SK-N-SH (cell line): Measurements from ENCODE around the gene EIF3A. TPM values are rescaled to one million over a fixed set of nuclear protein-coding genes. Genes with fewer than 3 reads are reported as not detected.

ENCODE experiments used
- CTCF ChIA-PET: fragments of 300-600, 350-600 bp; formaldehyde crosslinking; extraction: SDS; loops from one replicate; lab custom pipeline; 2021; lab: Yijun Ruan, JAX
- POLR2A ChIA-PET: fragments of 350-600 bp; sonication (Branson Sonifier 250); formaldehyde crosslinking; extraction: SDS; loops from one replicate; lab custom pipeline; 2020; ENCODE audit warnings: antibody characterized with exemption, inconsistent platforms; lab: Yijun Ruan, JAX
- DNase-seq: peaks from one replicate; pipeline ENCODE4 v3.0.0; 2012
- H2AFZ ChIP-seq: fragments of 200-600 bp; sonication (generic); 2 replicates; pipeline ENCODE4 v1.8.1; 2016; ENCODE audit warnings: antibody characterized with exemption, mild to moderate bottlenecking, low read depth
- H3F3A ChIP-seq: fragments of 200-600 bp; sonication (generic); replicated peaks from 2 replicates; pipeline ENCODE3; 2016; ENCODE audit warnings: antibody characterized with exemption, mild to moderate bottlenecking; ENCODE audit not compliant: insufficient read depth
- H3K27ac ChIP-seq, 2 experiments: fragments of 200-500 bp in 1 of 2; fragments of 200-600 bp in 1 of 2; sonication (Bioruptor generic) in 1 of 2; sonication (generic), shearing (Covaris generic) in 1 of 2; 2 replicates each; pipeline versions ENCODE4 v1.5.1 to v1.6.1; 2014 to 2016; ENCODE audit warnings: low read depth in 2 of 2, inconsistent platforms in 1 of 2, low read length in 1 of 2, mild to moderate bottlenecking in 1 of 2, mixed read lengths in 1 of 2
- H3K27me3 ChIP-seq: fragments of 200-600 bp; sonication (generic), shearing (Covaris generic); 2 replicates; pipeline ENCODE4 v1.6.1; 2016; ENCODE audit warnings: mixed run types; ENCODE audit not compliant: insufficient read depth
- H3K36me3 ChIP-seq, 2 experiments: fragments of 200-500 bp in 1 of 2; fragments of 200-600 bp in 1 of 2; sonication (Bioruptor generic) in 1 of 2; sonication (generic) in 1 of 2; replicated peaks in 1 of 2; 2 replicates each; pipeline versions ENCODE3 to v1.5.1; 2014 to 2016; ENCODE audit warnings: low read length in 1 of 2, mild to moderate bottlenecking in 1 of 2; ENCODE audit not compliant: insufficient read depth in 2 of 2, control insufficient read depth in 1 of 2
- H3K4me1 ChIP-seq, 2 experiments: fragments of 200-500 bp in 1 of 2; fragments of 200-600 bp in 1 of 2; sonication (Bioruptor generic) in 1 of 2; sonication (generic), shearing (Covaris generic) in 1 of 2; 2 replicates each; pipeline versions ENCODE4 v1.5.1 to v1.6.1; 2014 to 2016; ENCODE audit warnings: low read depth in 1 of 2, low read length in 1 of 2, mixed run types in 1 of 2; ENCODE audit not compliant: insufficient read depth in 2 of 2, control insufficient read depth in 1 of 2
- H3K4me2 ChIP-seq: fragments of 200-600 bp; sonication (generic), shearing (Covaris generic); 2 replicates; pipeline ENCODE4 v1.6.1; 2017; ENCODE audit warnings: mixed run types
- H3K4me3 ChIP-seq, 2 experiments: fragments of 200-500 bp in 1 of 2; fragments of 200-600 bp in 1 of 2; sonication (Bioruptor generic) in 1 of 2; sonication (generic), shearing (Covaris generic) in 1 of 2; 2 replicates each; pipeline versions ENCODE4 v1.5.1 to v1.8.1; 2014 to 2016; ENCODE audit warnings: low read depth in 2 of 2, inconsistent platforms in 1 of 2, low read length in 1 of 2, mild to moderate bottlenecking in 1 of 2, mixed read lengths in 1 of 2, moderate library complexity in 1 of 2
- H3K79me2 ChIP-seq: fragments of 200-600 bp; sonication (generic); 2 replicates; pipeline ENCODE4 v1.8.1; 2017; ENCODE audit warnings: mild to moderate bottlenecking; ENCODE audit not compliant: insufficient read depth
- H3K9ac ChIP-seq: fragments of 200-600 bp; sonication (generic); 2 replicates; pipeline ENCODE4 v1.6.1; 2017; ENCODE audit warnings: mixed run types
- H3K9me2 ChIP-seq: fragments of 200-600 bp; sonication (generic); 2 replicates; pipeline ENCODE4 v1.6.1; 2017; ENCODE audit warnings: mixed run types
- H3K9me3 ChIP-seq: fragments of 200-600 bp; sonication (generic); 2 replicates; pipeline ENCODE4 v1.6.1; 2017; ENCODE audit warnings: mixed run types, mild to moderate bottlenecking, moderate library complexity
- H4K20me1 ChIP-seq: fragments of 200-600 bp; sonication (generic); 2 replicates; pipeline ENCODE4 v1.6.1; 2017; ENCODE audit warnings: mild to moderate bottlenecking, mixed run types; ENCODE audit not compliant: insufficient read depth
- CTCF ChIP-seq: fragments of 200-600 bp; sonication (generic); IDR thresholded peaks from 2 replicates; pipeline ENCODE4 v1.6.1; 2017; ENCODE audit warnings: antibody characterized with exemption, mild to moderate bottlenecking, moderate library complexity
- ELF1 ChIP-seq: IDR thresholded peaks from 2 replicates; pipeline ENCODE4 v1.4.0; 2012
- FOSL2 ChIP-seq: IDR thresholded peaks from 2 replicates; pipeline ENCODE4 v1.4.0; 2012; ENCODE audit warnings: low read depth, mild to moderate bottlenecking, moderate library complexity, borderline replicate concordance
- GABPA ChIP-seq: IDR thresholded peaks from 2 replicates; pipeline ENCODE4 v1.4.0; 2012; ENCODE audit warnings: low read depth, mild to moderate bottlenecking
- MXI1 ChIP-seq: IDR thresholded peaks from 2 replicates; pipeline ENCODE4 v1.6.1; 2012; ENCODE audit warnings: mild to moderate bottlenecking, low read depth, low read length, improper control_type of control experiment
- NFIC ChIP-seq: IDR thresholded peaks from 2 replicates; pipeline ENCODE4 v1.4.0; 2012; ENCODE audit warnings: borderline replicate concordance
- PBX3 ChIP-seq: IDR thresholded peaks from 2 replicates; pipeline ENCODE4; 2012
- REST ChIP-seq: IDR thresholded peaks from 2 replicates; pipeline ENCODE4 v1.6.1; 2012; ENCODE audit warnings: mild to moderate bottlenecking, low read depth, low read length, moderate library complexity
- RFX5 ChIP-seq: IDR thresholded peaks from 2 replicates; pipeline ENCODE4 v1.6.1; 2012; ENCODE audit warnings: mild to moderate bottlenecking, improper control_type of control experiment, low read length
- RXRA ChIP-seq: IDR thresholded peaks from 2 replicates; pipeline ENCODE4 v1.4.0; 2012; ENCODE audit warnings: low read depth, mild to moderate bottlenecking, borderline replicate concordance
- SMC3 ChIP-seq: IDR thresholded peaks from 2 replicates; pipeline ENCODE4 v1.6.1; 2012; ENCODE audit warnings: low read depth, low read length, improper control_type of control experiment
- TAF1 ChIP-seq: IDR thresholded peaks from 2 replicates; pipeline ENCODE4 v1.6.1; 2012; ENCODE audit warnings: low read depth, mild to moderate bottlenecking, low read length, moderate library complexity, borderline replicate concordance
- USF1 ChIP-seq: IDR thresholded peaks from 2 replicates; pipeline ENCODE4 v1.4.0; 2012; ENCODE audit warnings: low read depth, borderline replicate concordance
- YY1 ChIP-seq: IDR thresholded peaks from 2 replicates; pipeline ENCODE4 v1.4.0; 2012; ENCODE audit warnings: low read depth, mild to moderate bottlenecking
- WGBS: methylation state at CpG from one replicate; pipeline ENCODE4 v1.1.6; 2017; ENCODE audit warnings: low lambda C conversion rate; 5-methylcytosine and 5-hydroxymethylcytosine counted together
- polyA plus RNA-seq, 3 experiments: library from polyadenylated mRNA; depleted of rRNA; stranded (reverse); fragments of >200 nt; gene quantifications; 2 replicates each; pipeline ENCODE4 v1.2.3, GENCODE V29; 2012

EIF3A gene
- polyA plus RNA-seq, 1 of the 3 experiments (the other 2 are of a cell fraction), result 25.8 TPM

GRCh38 chr10:119105155-119105554 lies 24.5 kb upstream of the EIF3A start:
- peaks cover 32% of the 10 kb centered on the region for H3K79me2 ChIP-seq
- H3K9ac ChIP-seq, result peak overlapping the region; percentile 77; the same call in 1 of the 2 replicates
- no peak overlapping the region for H3K27ac ChIP-seq
- H3K4me2 ChIP-seq, result peak overlapping the region; percentile 100
- peaks cover 3 to 31% of the 10 kb centered on the region in 2 experiments for H3K36me3 ChIP-seq
- CTCF ChIA-PET, result interaction anchor here (0.8 kb wide), 1 partner anchor 28 kb away, joined by 3 read pairs; no protein-coding TSS in a partner anchor
- no peak for TF ChIP-seq TAF1
- no peak for TF ChIP-seq RXRA
- no peak for TF ChIP-seq REST
- TF ChIP-seq GABPA, result no peak
- no peak for TF ChIP-seq YY1
- no peak for TF ChIP-seq RFX5
- TF ChIP-seq SMC3, result no peak
- no peak for TF ChIP-seq FOSL2
- TF ChIP-seq PBX3, result no peak
- no peak for TF ChIP-seq MXI1
- no peak for TF ChIP-seq ELF1
- no peak for TF ChIP-seq NFIC
- no peaks in the 10 kb centered on the region for H3K9me3 ChIP-seq
- peak overlapping the region; percentile 61 to 97 for H3K4me3 ChIP-seq
- no peaks in the 10 kb centered on the region for H3K27me3 ChIP-seq
- no peaks in the 10 kb centered on the region for H3K9me2 ChIP-seq
- H3K4me1 ChIP-seq, result peaks cover 3 to 8% of the 10 kb centered on the region in 2 experiments; a peak in 2 of 4 replicates
- peaks cover 5% of the 10 kb centered on the region for H3F3A ChIP-seq
- 90% methylated on average over 12 of the region's 12 CpGs for WGBS
- no peak for DNase-seq
- H2AFZ ChIP-seq, result peak overlapping the region; percentile 70; the same call in 1 of the 2 replicates
- peaks cover 9% of the 10 kb centered on the region; the same call in 1 of the 2 replicates for H4K20me1 ChIP-seq
- POLR2A ChIA-PET, result no interaction called here

GRCh38 chr10:119104654-119105015 lies 24.0 kb upstream of the EIF3A start:
- Histone ChIP-seq H3K9me2 (no peaks in the 10 kb centered on the region), H4K20me1 (peaks cover 9% of the 10 kb centered on the region; the same call in 1 of the 2 replicates), H3K4me2 (peak overlapping the region; percentile 100), H3K79me2 (peaks cover 32% of the 10 kb centered on the region), H2AFZ (peak overlapping the region; percentile 70; the same call in 1 of the 2 replicates), H3K36me3 (peaks cover 3 to 25% of the 10 kb centered on the region in 2 experiments), H3K9me3 (no peaks in the 10 kb centered on the region), H3K27ac (peak overlapping the region; percentile 18 to 22; a peak in 1 of 4 replicates), H3K9ac (peak overlapping the region; percentile 77; the same call in 1 of the 2 replicates), H3K27me3 (no peaks in the 10 kb centered on the region), H3K4me1 (peaks cover 3 to 8% of the 10 kb centered on the region in 2 experiments; a peak in 2 of 4 replicates), H3F3A (peaks cover 5% of the 10 kb centered on the region), H3K4me3 (peak overlapping the region; percentile 61 to 97)
- ChIA-PET CTCF (no interaction called here), POLR2A (interaction anchor here (0.8 kb wide), 3 partner anchors 28 to 76 kb away, joined by 3 to 4 read pairs (median 3); no protein-coding TSS in a partner anchor)
- DNase-seq, result no peak
- 5% methylated on average over 11 of the region's 22 CpGs for WGBS
- TF ChIP-seq USF1, result peak; percentile 76
- TF ChIP-seq CTCF, result no peak
